H1 (cell line): Measurements from ENCODE around the gene BCL2L1. TPM values are rescaled to one million over a fixed set of nuclear protein-coding genes. Genes with fewer than 3 reads are reported as not detected.

Source experiments
- CTCF ChIA-PET: fragments of 300-600 bp; sonication (Branson Sonifier 250); formaldehyde crosslinking; loops from one replicate; lab custom pipeline; 2021; ENCODE audit not compliant: partially characterized antibody; lab: Charles Lee
- POLR2A ChIA-PET: fragments of 300-600 bp; sonication (Branson Sonifier 250); formaldehyde crosslinking; loops from one replicate; lab custom pipeline; 2021; ENCODE audit warnings: inconsistent platforms; ENCODE audit not compliant: partially characterized antibody; lab: Charles Lee
- DNase-seq, 2 experiments: peaks; one replicate each; pipeline versions ENCODE4 v3.0.0 to v3.0.0-alpha.2; 2010 to 2022; ENCODE audit warnings: low spot score in 2 of 2, low read depth in 1 of 2, mixed read lengths in 1 of 2
- FAIRE-seq: peaks from 2 replicates; lab custom pipeline; 2011; peaks lifted over from hg19 to GRCh38; lab: Jason Lieb, UNC
- H2AFZ ChIP-seq: 2 replicates; pipeline ENCODE4 v1.8.1; 2012; ENCODE audit warnings: low read length, inconsistent platforms
- H2AK5ac ChIP-seq: 2 replicates; pipeline ENCODE4 v1.6.1; 2013; ENCODE audit warnings: low read depth, low read length
- H2BK120ac ChIP-seq: replicated peaks from 2 replicates; pipeline ENCODE3; 2013; ENCODE audit warnings: low read depth, low read length, inconsistent platforms
- H2BK12ac ChIP-seq: 2 replicates; pipeline ENCODE4 v1.6.1; 2013; ENCODE audit warnings: low read depth, low read length
- H2BK15ac ChIP-seq: 2 replicates; pipeline ENCODE4 v1.6.1; 2013; ENCODE audit warnings: low read length
- H2BK20ac ChIP-seq: 2 replicates; pipeline ENCODE4 v1.6.1; 2013; ENCODE audit warnings: low read length
- H2BK5ac ChIP-seq: 2 replicates; pipeline ENCODE4 v1.6.1; 2013; ENCODE audit warnings: low read depth, low read length
- H3K14ac ChIP-seq: 2 replicates; pipeline ENCODE4 v1.6.1; 2013; ENCODE audit warnings: inconsistent platforms; ENCODE audit not compliant: insufficient read length
- H3K18ac ChIP-seq: 2 replicates; pipeline ENCODE4 v1.6.1; 2013; ENCODE audit warnings: low read length; ENCODE audit errors: extremely low read depth
- H3K23ac ChIP-seq: 2 replicates; pipeline ENCODE4 v1.6.1; 2013; ENCODE audit warnings: inconsistent platforms; ENCODE audit not compliant: insufficient read length
- H3K23me2 ChIP-seq: 2 replicates; pipeline ENCODE4 v1.6.1; 2013; ENCODE audit warnings: low read depth, low read length
- H3K27ac ChIP-seq: 2 replicates; pipeline ENCODE4 v1.6.1; 2011; ENCODE audit warnings: low read depth, low read length, inconsistent platforms
- H3K27me3 ChIP-seq, 4 experiments: replicated peaks in 1 of 4; 1 replicate in 1 of 4; 2 replicates in 3 of 4; pipeline versions ENCODE4 v1.6.1 to v1.8.1; 2011 to 2013; ENCODE audit warnings: low read length in 3 of 4, mild to moderate bottlenecking in 3 of 4, inconsistent platforms in 2 of 4, mixed read lengths in 2 of 4, moderate library complexity in 1 of 4; ENCODE audit not compliant: control insufficient read depth in 3 of 4, insufficient read depth in 3 of 4; ENCODE audit errors: extremely low read depth in 1 of 4
- H3K36me3 ChIP-seq, 4 experiments: 2 replicates each; pipeline versions ENCODE4 v1.6.1 to v1.8.1; 2011 to 2013; ENCODE audit warnings: mild to moderate bottlenecking in 4 of 4, low read length in 3 of 4, moderate library complexity in 2 of 4, control low read depth in 1 of 4, inconsistent platforms in 1 of 4; ENCODE audit not compliant: insufficient read depth in 4 of 4, control insufficient read depth in 2 of 4
- H3K4ac ChIP-seq: replicated peaks from 2 replicates; pipeline ENCODE3; 2013; ENCODE audit warnings: low read length, low read depth, mixed read lengths, inconsistent platforms; ENCODE audit not compliant: insufficient read length
- H3K4me1 ChIP-seq, 4 experiments: replicated peaks in 1 of 4; 1 replicate in 1 of 4; 2 replicates in 3 of 4; pipeline versions ENCODE4 v1.6.1 to v1.8.1; 2011 to 2013; ENCODE audit warnings: low read length in 3 of 4, inconsistent platforms in 2 of 4, mixed read lengths in 1 of 4; ENCODE audit not compliant: insufficient read depth in 4 of 4, control insufficient read depth in 3 of 4
- H3K4me2 ChIP-seq, 2 experiments: 2 replicates each; pipeline versions ENCODE4 v1.6.1 to v1.8.1; 2011 to 2013; ENCODE audit warnings: low read depth in 2 of 2, low read length in 2 of 2, control low read depth in 1 of 2, inconsistent platforms in 1 of 2, mild to moderate bottlenecking in 1 of 2; ENCODE audit not compliant: insufficient read depth in 1 of 2
- H3K4me3 ChIP-seq, 4 experiments: fragments of 200-600, 300-600 bp in 1 of 4; sonication (generic), shearing (Covaris generic), sonication (Bioruptor Twin) in 1 of 4; 2 replicates each; pipeline versions ENCODE4 v1.5.1 to v1.8.1; 2011 to 2016; ENCODE audit warnings: low read length in 4 of 4, low read depth in 3 of 4, control low read depth in 2 of 4, inconsistent platforms in 2 of 4, mild to moderate bottlenecking in 2 of 4, mixed read lengths in 1 of 4, moderate library complexity in 1 of 4; ENCODE audit not compliant: insufficient read depth in 2 of 4; ENCODE audit errors: extremely low read depth in 1 of 4
- H3K56ac ChIP-seq: replicated peaks from 2 replicates; pipeline ENCODE3; 2013; ENCODE audit warnings: low read depth, mild to moderate bottlenecking, mixed read lengths, low read length, inconsistent platforms; ENCODE audit not compliant: insufficient read length
- H3K79me1 ChIP-seq: 2 replicates; pipeline ENCODE4 v1.6.1; 2013; ENCODE audit warnings: low read depth, low read length, control low read depth
- H3K79me2 ChIP-seq, 2 experiments: 2 replicates each; pipeline versions ENCODE4 v1.6.1 to v1.8.1; 2012 to 2013; ENCODE audit warnings: low read length in 2 of 2, mild to moderate bottlenecking in 2 of 2, inconsistent platforms in 1 of 2; ENCODE audit not compliant: insufficient read depth in 2 of 2, control insufficient read depth in 1 of 2
- H3K9ac ChIP-seq, 4 experiments: replicated peaks in 1 of 4; 1 replicate in 1 of 4; 2 replicates in 3 of 4; pipeline versions ENCODE4 v1.6.1 to v1.8.1; 2011 to 2013; ENCODE audit warnings: low read depth in 3 of 4, low read length in 3 of 4, control low read depth in 2 of 4, mild to moderate bottlenecking in 2 of 4, moderate library complexity in 2 of 4, inconsistent platforms in 1 of 4; ENCODE audit errors: extremely low read depth in 1 of 4
- H3K9me3 ChIP-seq, 2 experiments: 2 replicates each; pipeline versions ENCODE4 v1.6.1 to v1.8.1; 2012 to 2013; ENCODE audit warnings: mild to moderate bottlenecking in 2 of 2, moderate library complexity in 2 of 2, control low read depth in 1 of 2, inconsistent platforms in 1 of 2, low read depth in 1 of 2, low read length in 1 of 2, mixed read lengths in 1 of 2; ENCODE audit not compliant: insufficient read depth in 2 of 2
- H4K20me1 ChIP-seq, 2 experiments: replicated peaks in 1 of 2; 2 replicates each; pipeline versions ENCODE3 to v1.8.1; 2011 to 2013; ENCODE audit warnings: inconsistent platforms in 2 of 2, low read length in 2 of 2, mild to moderate bottlenecking in 1 of 2; ENCODE audit not compliant: insufficient read depth in 2 of 2, control insufficient read depth in 1 of 2
- H4K5ac ChIP-seq: 2 replicates; pipeline ENCODE4 v1.6.1; 2013; ENCODE audit warnings: low read length, low read depth, mixed read lengths, inconsistent platforms; ENCODE audit not compliant: insufficient read length
- H4K8ac ChIP-seq: 2 replicates; pipeline ENCODE4 v1.8.0; 2013; ENCODE audit warnings: mild to moderate bottlenecking, moderate library complexity, low read length, inconsistent platforms; ENCODE audit not compliant: insufficient read depth; ENCODE audit errors: extremely low read depth
- H4K91ac ChIP-seq: replicated peaks from 2 replicates; pipeline ENCODE3; 2013; ENCODE audit warnings: low read length, mixed read lengths, inconsistent platforms; ENCODE audit not compliant: insufficient read length
- BCL11A ChIP-seq, 2 experiments: IDR thresholded peaks; one replicate each; pipeline ENCODE4 v1.6.1; 2011; ENCODE audit warnings: low read depth in 2 of 2, low read length in 2 of 2, mild to moderate bottlenecking in 2 of 2
- CHD2 ChIP-seq: IDR thresholded peaks from 2 replicates; pipeline ENCODE4 v1.6.1; 2012; ENCODE audit warnings: low read length, improper control_type of control experiment
- GABPA ChIP-seq: IDR thresholded peaks from 2 replicates; pipeline ENCODE4 v1.6.1; 2011; ENCODE audit warnings: mild to moderate bottlenecking, low read length, moderate library complexity, borderline replicate concordance; ENCODE audit not compliant: insufficient read depth
- KDM4A ChIP-seq: IDR thresholded peaks from one replicate; pipeline ENCODE4 v1.7.1; 2012; ENCODE audit warnings: low read depth, mild to moderate bottlenecking, moderate library complexity, low read length, inconsistent platforms; ENCODE audit not compliant: severe bottlenecking
- NRF1 ChIP-seq: IDR thresholded peaks from 2 replicates; pipeline ENCODE4 v1.6.1; 2011; ENCODE audit warnings: mild to moderate bottlenecking, low read depth, low read length, improper control_type of control experiment
- RAD21 ChIP-seq, 2 experiments: IDR thresholded peaks in 1 of 2; conservative IDR thresholded peaks in 1 of 2; 2 replicates each; pipeline ENCODE4 v1.6.1; 2011; ENCODE audit warnings: low read depth in 2 of 2, low read length in 2 of 2, improper control_type of control experiment in 1 of 2, inconsistent platforms in 1 of 2, mild to moderate bottlenecking in 1 of 2, moderate library complexity in 1 of 2
- SP4 ChIP-seq: IDR thresholded peaks from 2 replicates; pipeline ENCODE4 v1.6.1; 2012; ENCODE audit warnings: low read length, inconsistent platforms
- TAF1 ChIP-seq: IDR thresholded peaks from 2 replicates; pipeline ENCODE4 v1.6.1; 2011; ENCODE audit warnings: mild to moderate bottlenecking, low read depth, low read length
- WGBS, 2 experiments: shearing (Covaris generic) in 1 of 2; methylation state at CpG; one replicate each; pipeline versions ENCODE4 v1.1.6 to v1.1.7; 2013 to 2015; ENCODE audit warnings: low lambda C conversion rate in 2 of 2, mixed read lengths in 2 of 2, inconsistent platforms in 1 of 2, low coverage in 1 of 2, missing lambda C conversion rate in 1 of 2; ENCODE audit not compliant: insufficient replicate concordance in 2 of 2, insufficient coverage in 1 of 2, insufficient read length in 1 of 2; ENCODE audit errors: extremely low coverage in 1 of 2, missing lambda C conversion rate in 1 of 2; 5-methylcytosine and 5-hydroxymethylcytosine counted together
- polyA plus RNA-seq, 7 experiments: library from polyadenylated mRNA; depleted of rRNA in 3 of 7; stranded (reverse) in 5 of 7; unstranded in 2 of 7; fragments of >200 nt in 5 of 7; fragments of 200-250 nt in 2 of 7; gene quantifications; 1 replicate in 5 of 7; 2 replicates in 1 of 7; 4 replicates in 1 of 7; pipeline versions ENCODE4 v1.2.1 to v1.2.3, GENCODE V29; 2011 to 2013; ENCODE audit warnings: missing spikeins in 2 of 7, mixed read lengths in 2 of 7
- total RNA-seq: library from RNA; stranded (reverse); fragmentation: NEBNext Ultra II Directional; extraction: Animal tissue kit (Norgen Biotek cat#: 25700); gene quantifications from 2 replicates; pipeline ENCODE4 v1.2.1, GENCODE V29; 2021
- TF ChIP-seq, protein P1 (sequence below): IDR thresholded peaks from 2 replicates; pipeline ENCODE4 v1.6.1; 2011; ENCODE audit warnings: low read length, improper control_type of control experiment

Gene BCL2L1
- total and polyA plus RNA-seq, 2 of the 8 experiments (the other 6 are each of a cell fraction or from before 2014, with no cell fraction given) = 64.9 to 66.1 TPM

DNA sequence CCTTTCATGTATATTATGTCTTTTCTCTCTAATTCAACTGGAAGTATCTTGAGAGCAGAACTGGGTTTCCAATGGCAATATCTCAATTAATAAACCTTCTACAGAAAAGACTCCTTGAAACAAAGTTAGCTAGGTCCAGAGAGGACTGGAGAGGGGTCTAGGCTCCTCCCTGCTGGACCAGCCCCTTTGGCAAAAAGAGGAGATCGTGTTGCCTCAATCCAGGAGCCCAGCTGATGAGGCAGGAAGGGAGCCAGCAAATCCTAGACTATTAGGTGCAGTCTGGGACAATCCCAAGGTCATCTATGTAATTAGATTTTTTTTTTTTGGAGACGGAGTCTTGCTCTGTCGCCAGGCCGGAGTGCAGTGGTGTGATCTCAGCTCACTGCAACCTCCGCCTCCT, 21.9 kb downstream of the BCL2L1 start:
- Histone ChIP-seq H3K4me3 (no peak overlapping the region), H2BK20ac (no peak overlapping the region), H4K8ac (no peak overlapping the region), H3K23ac (no peak overlapping the region), H3K4me1 (peaks cover 0 to 5% (median 0%) of the 10 kb centered on the region in 4 experiments; a peak in 2 of 7 replicates), H2BK12ac (no peak overlapping the region), H3K27me3 (no peaks in the 10 kb centered on the region), H2BK15ac (no peak overlapping the region), H3K79me2 (peaks cover 0 to 53% of the 10 kb centered on the region in 2 experiments; a peak in 2 of 4 replicates), H3K36me3 (peaks cover 0 to 3% (median 0%) of the 10 kb centered on the region in 4 experiments; a peak in 1 of 8 replicates), H3K4me2 (no peak overlapping the region), H3K56ac (no peak overlapping the region), H4K20me1 (peaks cover 0 to 4% of the 10 kb centered on the region in 2 experiments), H2BK120ac (no peak overlapping the region), H3K14ac (no peak overlapping the region), H3K23me2 (no peaks in the 10 kb centered on the region), H3K4ac (no peak overlapping the region), H3K79me1 (no peaks in the 10 kb centered on the region; the same call in 1 of the 2 replicates), H3K9me3 (no peaks in the 10 kb centered on the region), H2AFZ (no peak overlapping the region), H2BK5ac (no peak overlapping the region), H3K9ac (no peak overlapping the region), H4K91ac (no peak overlapping the region), H2AK5ac (no peak overlapping the region), H4K5ac (no peak overlapping the region), H3K27ac (no peak overlapping the region), H3K18ac (no peak overlapping the region)
- FAIRE-seq (no peak), DNase-seq (no peak)
- CTCF ChIA-PET = interaction anchor here (0.6 to 6.2 kb wide), 7 partner anchors 10 to 144 kb away, joined by 3 to 40 read pairs (median 4); no protein-coding TSS in a partner anchor
- no peak for TF ChIP-seq GABPA
- no peak for TF ChIP-seq KDM4A
- TF ChIP-seq BCL11A (IDR thresholded peaks at IDR 0.05; ENCODE audit: low read depth in 2 of 2, low read length in 2 of 2) = no peak
- no peak for TF ChIP-seq SP4
- TF ChIP-seq NRF1 = no peak
- TF ChIP-seq RAD21 (IDR thresholded peaks at IDR 0.05 in 1 of 2, conservative IDR thresholded peaks at IDR 0.05 in 1 of 2; ENCODE audit: low read depth in 2 of 2, low read length in 2 of 2) = no peak
- TF ChIP-seq TAF1 = no peak
- TF ChIP-seq, protein P1, sequence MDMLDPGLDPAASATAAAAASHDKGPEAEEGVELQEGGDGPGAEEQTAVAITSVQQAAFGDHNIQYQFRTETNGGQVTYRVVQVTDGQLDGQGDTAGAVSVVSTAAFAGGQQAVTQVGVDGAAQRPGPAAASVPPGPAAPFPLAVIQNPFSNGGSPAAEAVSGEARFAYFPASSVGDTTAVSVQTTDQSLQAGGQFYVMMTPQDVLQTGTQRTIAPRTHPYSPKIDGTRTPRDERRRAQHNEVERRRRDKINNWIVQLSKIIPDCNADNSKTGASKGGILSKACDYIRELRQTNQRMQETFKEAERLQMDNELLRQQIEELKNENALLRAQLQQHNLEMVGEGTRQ = no peak
- TF ChIP-seq CHD2 = no peak
- POLR2A ChIA-PET = interaction anchor here (0.8 to 4.8 kb wide), 8 partner anchors 8 to 36 kb away, joined by 3 to 35 read pairs (median 6); no protein-coding TSS in a partner anchor
- 93% methylated on average over 5 of the region's 5 CpGs; no CpG with 5 or more reads in 1 of the 2 experiments for WGBS, 2 experiments
